NCI-H1092 (cell line): ENCODE results near the gene EXOC3L4.

Experiments used
- DNase-seq: peaks from one replicate; lab custom pipeline; 2025; lab: John Stamatoyannopoulos, UW

Gene EXOC3L4

GRCh38 chr14:103121846-103122584 is 27.5 kb downstream of the EXOC3L4 start:
- DNase-seq = peak; percentile 84

DNA sequence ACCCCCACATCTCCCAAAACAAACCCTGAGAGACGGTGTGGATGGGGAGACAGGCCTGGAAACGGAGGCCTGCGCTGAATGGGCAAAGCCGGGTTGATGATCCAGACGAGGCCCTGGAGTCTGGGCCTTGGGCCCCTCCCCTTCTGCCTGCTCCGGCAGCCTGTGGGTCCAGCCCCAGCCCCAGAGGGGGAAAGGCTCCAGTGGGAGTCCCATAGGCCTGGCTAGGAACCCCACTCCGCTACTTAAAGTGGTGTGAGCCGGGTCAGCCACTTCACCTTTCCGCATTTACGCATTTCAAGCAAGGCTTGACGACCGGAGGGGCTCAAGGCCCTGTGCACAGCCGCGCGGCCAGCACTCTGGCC is 28.0 kb downstream of the EXOC3L4 start:
- no peak for DNase-seq

DNA sequence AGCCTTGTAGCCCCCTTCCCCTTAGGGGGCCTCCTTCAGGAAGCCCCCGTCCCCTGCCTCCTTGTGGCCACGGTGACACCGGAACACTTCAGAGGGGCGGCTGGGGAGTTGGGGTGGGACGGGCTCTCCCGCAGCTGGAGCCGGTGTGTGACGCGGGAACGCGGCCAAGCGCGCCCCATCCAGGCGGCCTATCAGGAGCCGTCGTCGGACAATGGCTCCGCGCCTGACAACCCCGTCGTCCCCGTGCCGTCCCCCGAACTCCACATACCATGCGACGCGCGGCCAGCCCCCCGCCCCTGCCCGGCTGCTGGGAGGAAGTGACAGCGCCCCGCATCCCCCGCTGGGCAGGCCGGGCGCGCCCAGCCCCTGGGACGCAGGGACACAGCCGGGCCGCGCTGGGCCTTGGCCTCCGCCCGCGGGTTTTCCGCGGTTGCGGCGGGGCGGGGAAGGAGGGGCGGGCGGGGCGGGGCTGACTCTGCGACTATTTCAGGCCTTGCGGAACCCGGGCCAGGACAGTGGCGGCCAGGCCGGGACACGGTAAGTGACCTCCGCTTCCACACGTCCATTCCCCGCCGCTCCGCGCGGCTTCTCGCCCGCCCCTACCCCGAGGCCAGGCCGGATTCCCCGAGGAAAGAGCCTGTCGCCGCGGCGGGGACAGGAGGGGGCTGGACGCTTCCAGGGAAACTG is 28.6 kb downstream of the EXOC3L4 start, which contains the start of gene TNFAIP2:
TNFAIP2 (plus strand) TSS at position 515 of the 687 bp plus-strand sequence. CDS start 2,997 bp downstream, outside the sequence.
- DNase-seq = peak; percentile 47

- no peak for DNase-seq
These were observed 29.3 kb downstream of the EXOC3L4 start for GRCh38 chr14:103123634-103124500.

GRCh38 chr14:103124501-103125001 is 30.0 kb downstream of the EXOC3L4 start:
- DNase-seq = no peak

DNA sequence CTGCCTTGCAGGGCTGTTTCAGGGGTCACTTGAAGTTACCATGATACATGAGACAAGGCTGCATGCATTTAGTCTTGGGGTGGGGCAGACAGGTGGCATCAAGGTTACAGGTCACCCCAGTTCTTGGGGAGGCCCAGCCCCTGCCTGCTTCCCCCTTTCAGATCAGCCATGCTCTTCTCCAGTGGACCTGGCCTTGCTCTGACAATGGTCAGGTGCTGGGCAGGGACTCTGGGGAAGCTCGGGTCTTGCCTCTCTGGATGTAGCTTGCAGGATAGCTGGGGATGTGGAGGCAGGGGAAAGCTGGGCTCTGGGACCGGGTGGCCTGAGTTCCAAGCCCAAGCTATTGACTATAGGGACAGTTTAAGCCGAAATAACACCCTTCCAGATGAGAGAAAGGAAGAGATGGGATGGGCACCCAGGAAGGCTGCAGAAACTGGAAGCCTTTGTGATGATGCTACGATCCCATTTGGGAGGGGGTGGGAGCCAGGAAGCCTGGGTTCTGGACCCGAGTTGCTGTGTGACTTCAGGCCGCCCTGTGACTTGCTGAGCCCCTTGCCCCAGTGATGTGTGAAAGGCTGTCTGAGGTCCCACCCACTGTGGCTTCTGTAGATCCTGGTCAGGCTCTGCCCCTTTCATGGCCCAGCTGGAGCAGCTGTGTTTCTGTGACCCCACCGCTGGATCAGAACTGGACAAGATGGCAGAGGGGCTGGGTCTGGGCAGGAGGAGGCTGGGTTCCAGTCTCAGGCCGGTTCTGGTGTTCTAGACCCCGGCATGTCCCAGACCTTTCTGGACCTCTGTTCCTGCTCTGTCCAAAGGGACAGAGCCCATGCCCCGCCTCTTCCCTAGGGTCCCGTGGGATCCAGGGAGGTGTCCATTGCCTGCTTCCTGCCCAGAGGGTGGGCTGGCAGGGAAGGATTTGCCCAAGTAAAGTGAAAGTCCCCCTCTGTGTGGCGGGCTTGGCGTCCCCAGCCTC is 30.9 kb downstream of the EXOC3L4 start:
- no peak for DNase-seq

DNA sequence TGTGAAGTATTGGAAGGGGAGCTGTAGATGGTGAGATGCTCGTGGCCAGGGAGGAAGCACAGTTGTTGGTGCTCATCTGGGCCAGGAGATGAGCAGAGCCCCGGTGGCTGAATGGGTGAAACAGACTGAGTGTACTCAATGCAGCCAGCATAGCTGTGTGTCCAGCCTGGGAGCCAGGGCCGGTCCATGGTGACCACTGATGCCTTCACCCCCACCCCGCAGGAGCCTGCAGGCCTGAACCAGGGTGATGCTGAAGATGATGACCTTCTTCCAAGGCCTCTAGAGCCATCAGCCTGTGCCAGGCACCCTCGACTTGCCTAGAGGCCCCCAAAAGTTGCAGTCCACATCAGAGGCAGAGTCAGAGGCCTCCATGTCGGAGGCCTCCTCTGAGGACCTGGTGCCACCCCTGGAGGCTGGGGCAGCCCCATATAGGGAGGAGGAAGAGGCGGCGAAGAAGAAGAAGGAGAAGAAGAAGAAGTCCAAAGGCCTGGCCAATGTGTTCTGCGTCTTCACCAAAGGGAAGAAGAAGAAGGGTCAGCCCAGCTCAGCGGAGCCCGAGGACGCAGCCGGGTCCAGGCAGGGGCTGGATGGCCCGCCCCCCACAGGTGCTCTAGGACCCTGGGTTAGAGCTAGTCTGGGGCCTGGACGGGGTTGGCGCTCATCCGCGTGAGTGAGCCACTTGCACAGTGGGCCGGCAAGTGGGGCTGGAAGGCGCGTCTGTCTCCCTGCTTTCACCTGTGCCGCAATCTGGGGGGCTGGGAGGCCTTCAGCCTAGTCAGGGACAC is 31.8 kb downstream of the EXOC3L4 start:
- no peak for DNase-seq

- no peak for DNase-seq
These were observed 32.4 kb downstream of the EXOC3L4 start for GRCh38 chr14:103126873-103127304.

GRCh38 chr14:103127356-103127755 is 32.8 kb downstream of the EXOC3L4 start:
- no peak for DNase-seq

DNA sequence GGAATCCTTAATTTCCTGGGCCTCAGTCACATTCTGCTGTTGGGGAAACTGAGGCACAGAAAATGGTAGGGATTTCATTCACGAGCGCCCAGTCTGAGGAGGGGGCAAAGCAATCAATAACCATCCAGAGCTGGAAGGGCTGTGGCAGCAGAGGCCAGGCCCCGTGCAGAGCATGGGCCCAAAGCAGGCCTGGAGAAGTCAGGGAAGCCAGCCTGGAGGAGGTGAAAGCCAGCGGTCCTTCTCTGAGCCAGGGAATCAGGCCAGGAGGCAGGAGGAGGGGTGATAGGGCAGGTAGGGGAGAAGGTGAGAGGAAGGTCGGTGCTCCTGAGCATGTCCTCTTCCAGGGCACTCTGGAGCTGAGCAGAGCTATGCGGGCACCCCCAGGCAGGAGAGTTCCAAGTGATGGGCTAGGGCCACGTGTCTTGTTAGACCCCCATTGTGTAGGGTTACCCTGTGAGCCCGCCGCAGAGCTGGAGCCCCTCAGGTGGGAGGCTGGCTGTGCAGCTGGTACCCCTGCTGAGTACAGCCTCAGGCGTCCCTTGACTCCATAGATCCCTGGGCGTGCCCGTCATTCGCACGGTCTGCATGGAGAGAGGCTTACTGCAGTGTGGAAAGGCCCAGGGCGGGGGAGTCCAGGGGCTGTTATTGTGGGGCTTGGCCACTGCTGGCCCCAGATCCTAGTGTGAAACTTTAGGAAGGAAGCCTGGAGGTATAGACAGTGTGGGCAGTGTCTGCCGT is 33.5 kb downstream of the EXOC3L4 start:
- no peak for DNase-seq

- peak; percentile 41 for DNase-seq
These were observed 34.2 kb downstream of the EXOC3L4 start for GRCh38 chr14:103128631-103129300.

GRCh38 chr14:103129301-103130016 is 34.9 kb downstream of the EXOC3L4 start:
- DNase-seq = no peak

DNA sequence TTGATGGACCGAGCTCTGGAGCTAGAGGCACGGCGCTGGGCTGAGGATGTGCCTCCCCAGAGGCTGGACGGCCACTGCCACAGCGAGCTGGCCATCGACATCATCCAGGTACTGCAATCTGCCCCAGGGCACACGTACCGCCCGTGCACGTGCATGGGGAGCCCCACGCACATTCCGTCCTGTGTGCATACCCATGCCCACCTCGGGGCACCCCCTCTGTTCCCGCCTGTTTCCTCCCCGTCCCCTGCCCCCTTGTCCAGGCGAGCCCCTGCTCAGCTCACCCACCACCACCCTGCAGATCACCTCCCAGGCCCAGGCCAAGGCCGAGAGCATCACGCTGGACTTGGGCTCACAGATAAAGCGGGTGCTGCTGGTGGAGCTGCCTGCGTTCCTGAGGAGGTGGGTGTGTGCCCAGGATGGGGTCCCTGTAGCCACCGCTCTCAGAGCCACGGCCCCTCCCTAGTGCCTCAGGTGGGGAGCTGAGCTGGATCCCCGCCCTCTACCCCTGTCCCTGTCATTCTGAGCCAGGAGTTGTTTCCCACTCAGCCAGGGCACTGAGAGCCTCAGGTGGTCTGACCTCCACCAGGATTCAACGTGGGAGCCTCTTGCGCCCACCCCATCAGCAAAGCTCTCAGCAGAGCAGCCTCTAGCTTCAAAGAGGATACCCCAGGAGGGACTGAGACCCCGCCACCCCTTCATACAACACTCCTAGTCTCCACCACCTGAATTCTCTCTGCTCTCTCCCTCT is 35.7 kb downstream of the EXOC3L4 start:
- no peak for DNase-seq

GRCh38 chr14:103130965-103131364 is 36.4 kb downstream of the EXOC3L4 start:
- peak; percentile 34 for DNase-seq

GRCh38 chr14:103131580-103131979 is 37.1 kb downstream of the EXOC3L4 start:
- DNase-seq = no peak

DNA sequence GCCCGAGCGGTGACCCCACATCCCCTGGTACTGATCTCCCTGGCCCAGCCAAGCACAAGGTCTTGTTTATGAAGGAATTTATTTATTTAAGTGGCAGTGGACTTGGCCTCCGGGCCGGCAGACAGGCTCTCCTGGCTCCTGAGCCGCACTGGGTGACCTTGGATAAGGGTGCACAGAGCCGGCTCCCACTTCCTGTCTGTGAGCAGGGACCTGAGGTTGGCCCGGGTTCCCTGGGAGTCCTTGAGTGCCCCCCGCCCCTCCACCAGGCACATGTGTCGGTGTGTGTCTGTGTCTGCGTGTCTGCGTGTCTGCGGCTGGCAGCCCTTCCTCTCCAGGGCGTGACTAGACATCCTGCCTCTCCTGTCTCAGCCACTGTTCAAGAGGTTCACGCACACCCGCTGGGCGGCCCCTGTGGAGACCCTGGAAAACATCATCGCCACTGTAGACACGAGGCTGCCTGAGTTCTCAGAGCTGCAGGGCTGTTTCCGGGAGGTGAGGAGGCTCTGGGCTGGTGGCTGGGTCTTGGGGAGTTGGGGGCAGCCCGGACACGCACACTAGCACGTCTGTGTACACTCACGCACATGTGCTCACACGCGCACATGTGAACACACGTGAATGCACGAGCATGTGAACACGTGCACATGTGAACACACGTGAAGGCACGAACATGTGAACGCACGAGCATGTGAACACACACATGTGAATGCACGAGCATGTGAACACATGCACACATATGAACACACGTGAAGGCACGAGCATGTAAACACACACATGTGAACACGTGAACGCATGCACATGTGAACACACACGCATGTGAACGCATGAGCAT is 38.1 kb downstream of the EXOC3L4 start:
- DNase-seq = no peak
